HFF-Myc (cell line): Measurements from ENCODE around the gene SAE1.
A peak's percentile ranks its signal among the peaks of the same experiment; 100 is the strongest.

Experiments used
- DNase-seq: peaks from one replicate; pipeline ENCODE4 v3.0.0-alpha.2; 2011; ENCODE audit warnings: low read depth; ENCODE audit errors: extremely low read depth
- H3K4me3 ChIP-seq: replicated peaks from 2 replicates; pipeline ENCODE4 v1.5.1; 2011; ENCODE audit warnings: low read depth, mild to moderate bottlenecking, control low read depth, low read length
- CTCF ChIP-seq: IDR thresholded peaks from 2 replicates; pipeline ENCODE4 v1.5.1; 2012; ENCODE audit warnings: mild to moderate bottlenecking, low read depth, low read length, control low read depth; ENCODE audit errors: missing control alignments

Gene SAE1

GRCh38 chr19:47209319-47210179 lies 78.9 kb downstream of the SAE1 start:
- no peak for TF ChIP-seq CTCF
- no peak overlapping the region for H3K4me3 ChIP-seq

GRCh38 chr19:47210180-47210490 lies 79.5 kb downstream of the SAE1 start:
- no peak for DNase-seq
- no peak for TF ChIP-seq CTCF
- no peak overlapping the region for H3K4me3 ChIP-seq

More at GRCh38 chr19:47209319-47210179, 78.9 kb downstream of the SAE1 start:
- no peak for DNase-seq

DNA sequence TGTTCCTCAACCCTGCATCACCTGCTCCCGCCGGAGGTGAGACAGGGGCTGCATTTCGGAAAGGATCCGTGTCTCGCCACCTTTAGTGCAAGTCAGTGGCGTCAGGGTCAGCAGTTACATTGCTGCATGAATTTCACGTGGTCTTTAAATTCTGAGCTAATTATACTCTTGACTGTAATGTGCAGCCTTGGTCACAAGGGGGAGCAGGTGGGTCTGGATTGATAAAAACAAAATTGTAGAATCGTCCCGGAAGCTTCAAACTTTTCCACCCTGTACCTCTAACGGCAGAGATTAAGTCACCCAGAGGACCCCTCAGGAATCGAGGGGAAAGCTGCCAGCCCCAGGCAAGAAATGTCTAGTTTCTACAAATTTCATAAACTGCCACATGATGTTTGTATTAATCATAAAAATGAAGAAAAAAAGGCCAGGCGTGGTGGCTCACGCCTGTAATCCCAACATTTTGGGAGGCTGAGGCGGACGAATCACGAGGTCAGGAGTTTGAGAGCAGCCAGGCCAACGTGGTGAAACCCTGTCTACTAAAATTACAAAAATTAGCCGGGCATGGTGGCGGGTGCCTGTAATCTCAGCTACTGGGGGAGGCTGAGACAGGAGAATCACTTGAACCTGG lies 80.2 kb downstream of the SAE1 start:
- H3K4me3 ChIP-seq = no peak overlapping the region
- peak; percentile 78 for TF ChIP-seq CTCF
- peak; percentile 58 for DNase-seq

DNA sequence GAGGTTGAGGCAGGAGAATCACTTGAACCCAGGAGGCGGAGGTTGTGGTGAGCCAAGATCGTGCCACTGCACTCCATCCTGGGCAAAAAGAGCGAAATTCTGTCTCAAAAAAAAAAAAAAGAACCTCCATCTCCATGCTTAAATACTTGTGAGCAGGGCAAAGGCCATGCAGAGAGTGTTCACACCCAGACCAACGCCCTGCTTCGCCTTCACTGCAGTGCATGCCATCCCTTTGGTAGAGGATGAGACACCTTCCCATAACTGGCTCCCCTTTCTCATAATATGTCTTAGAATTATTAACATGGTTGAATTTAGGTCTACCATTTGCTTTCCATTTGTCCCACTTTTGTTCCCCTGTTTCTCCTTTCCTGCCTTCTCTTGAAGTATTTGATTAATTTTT lies 84.9 kb downstream of the SAE1 start:
- no peak for DNase-seq
- no peak overlapping the region for H3K4me3 ChIP-seq
- no peak for TF ChIP-seq CTCF

GRCh38 chr19:47221080-47221841 lies 90.6 kb downstream of the SAE1 start:
- no peak for TF ChIP-seq CTCF
- no peak overlapping the region for H3K4me3 ChIP-seq
- DNase-seq = no peak

- DNase-seq = no peak
- no peak overlapping the region for H3K4me3 ChIP-seq
- no peak for TF ChIP-seq CTCF
Observed at GRCh38 chr19:47221890-47222289, 91.3 kb downstream of the SAE1 start.
